GM12878 (cell line): Measurements from ENCODE around the gene GPN1. TPM values are rescaled to one million over a fixed set of nuclear protein-coding genes. Genes with fewer than 3 reads are reported as not detected.

ENCODE experiments used
- ATAC-seq: fragments of 200-7000 bp; cut with Tn5 transposase; 3 replicates; pipeline ENCODE4 v1.9.1; 2020; ENCODE audit warnings: mild to moderate bottlenecking, moderate library complexity
- BruUV-seq: library from RNA; stranded (reverse); fragments of 400-500 nt; replicated peaks from 2 replicates; lab custom pipeline; 2021; lab: Mats Ljungman, UMichigan
- CTCF ChIA-PET: fragments of 300-600 bp; sonication (Branson Sonifier 250); formaldehyde crosslinking; extraction: SDS; loops from one replicate; lab custom pipeline; 2021; ENCODE audit warnings: inconsistent platforms; lab: Yijun Ruan, JAX
- POLR2A ChIA-PET: fragments of 350-600 bp; formaldehyde crosslinking; extraction: SDS; loops from one replicate; lab custom pipeline; 2021; ENCODE audit warnings: inconsistent platforms; lab: Charles Lee
- RAD21 ChIA-PET: fragments of 300-600 bp; sonication (Branson Sonifier 250); formaldehyde crosslinking; loops from one replicate; lab custom pipeline; 2023; ENCODE audit warnings: antibody characterized with exemption; ENCODE audit not compliant: unreplicated experiment; lab: Charles Lee
- SMC1A ChIA-PET: fragments of 300-600 bp; sonication (Branson Sonifier 250); formaldehyde crosslinking; loops from one replicate; lab custom pipeline; 2023; ENCODE audit not compliant: unreplicated experiment, uncharacterized antibody; lab: Charles Lee
- DNase-seq: peaks from one replicate; pipeline ENCODE4 v3.0.0-alpha.2; 2011; ENCODE audit warnings: low read depth, low spot score
- FAIRE-seq: peaks from 3 replicates; lab custom pipeline; 2011; peaks lifted over from hg19 to GRCh38; lab: Jason Lieb, UNC
- H2AFZ ChIP-seq: 2 replicates; pipeline ENCODE4 v1.6.0; 2011; ENCODE audit warnings: low read depth, low read length, control low read depth; ENCODE audit not compliant: control insufficient read depth
- H3K27ac ChIP-seq: 2 replicates; pipeline ENCODE4 v1.5.1; 2011; ENCODE audit warnings: control low read depth; ENCODE audit not compliant: control insufficient read depth, insufficient read depth
- H3K27me3 ChIP-seq, 2 experiments: replicated peaks in 1 of 2; 2 replicates each; pipeline versions ENCODE4 v1.6.0 to v1.6.1; 2011; ENCODE audit warnings: low read length in 1 of 2; ENCODE audit not compliant: control insufficient read depth in 2 of 2, insufficient read depth in 2 of 2
- H3K36me3 ChIP-seq, 2 experiments: 2 replicates each; pipeline ENCODE4 v1.5.1; 2011; ENCODE audit warnings: low read length in 1 of 2; ENCODE audit not compliant: control insufficient read depth in 2 of 2, insufficient read depth in 2 of 2
- H3K4me1 ChIP-seq: 2 replicates; pipeline ENCODE4 v1.6.1; 2011; ENCODE audit warnings: mild to moderate bottlenecking, low read length, moderate library complexity, mixed read lengths; ENCODE audit not compliant: control insufficient read depth, insufficient read depth
- H3K4me2 ChIP-seq: 2 replicates; pipeline ENCODE4 v1.6.0; 2011; ENCODE audit warnings: control low read depth; ENCODE audit not compliant: control insufficient read depth, insufficient read depth
- H3K4me3 ChIP-seq: fragments of 200-600 bp; sonication (generic); 2 replicates; pipeline ENCODE4 v1.5.1; 2016
- H3K79me2 ChIP-seq: 2 replicates; pipeline ENCODE4 v1.6.0; 2011; ENCODE audit warnings: low read length; ENCODE audit not compliant: control insufficient read depth, insufficient read depth
- H3K9ac ChIP-seq: 2 replicates; pipeline ENCODE4 v1.8.0; 2011; ENCODE audit warnings: low read length, control low read depth, mixed read lengths; ENCODE audit not compliant: control insufficient read depth, insufficient read depth
- H3K9me3 ChIP-seq: replicated peaks from 3 replicates; pipeline ENCODE4 v1.5.1; 2011; ENCODE audit warnings: mild to moderate bottlenecking, low read length; ENCODE audit not compliant: control insufficient read depth, insufficient read depth
- H4K20me1 ChIP-seq: 2 replicates; pipeline ENCODE4 v1.6.0; 2011; ENCODE audit not compliant: control insufficient read depth, insufficient read depth
- ATF3 ChIP-seq: IDR thresholded peaks from 2 replicates; pipeline ENCODE4 v1.6.1; 2011; ENCODE audit warnings: low read depth, mild to moderate bottlenecking, low read length, moderate library complexity, borderline replicate concordance; ENCODE audit errors: extremely low read depth
- BCLAF1 ChIP-seq: fragments of 450-650 bp; IDR thresholded peaks from 2 replicates; pipeline ENCODE4 v1.6.1; 2017; ENCODE audit warnings: antibody characterized with exemption, mild to moderate bottlenecking, moderate library complexity
- EGR1 ChIP-seq, 2 experiments: IDR thresholded peaks; 1 replicate in 1 of 2; 2 replicates in 1 of 2; pipeline ENCODE4 v1.6.1; 2011 to 2012; ENCODE audit warnings: low read depth in 2 of 2, low read length in 2 of 2, borderline replicate concordance in 1 of 2, mild to moderate bottlenecking in 1 of 2, moderate library complexity in 1 of 2
- ELK1 ChIP-seq: IDR thresholded peaks from 2 replicates; pipeline ENCODE4 v1.6.1; 2012; ENCODE audit warnings: low read depth, low read length, improper control_type of control experiment
- JUND ChIP-seq: IDR thresholded peaks from 2 replicates; pipeline ENCODE4 v1.6.1; 2012; ENCODE audit warnings: low read depth, mild to moderate bottlenecking, low read length, improper control_type of control experiment, moderate library complexity
- KDM1A ChIP-seq: fragments of 200-600 bp; sonication (generic); IDR thresholded peaks from 2 replicates; pipeline ENCODE4 v1.6.1; 2016; ENCODE audit warnings: borderline replicate concordance
- MTA2 ChIP-seq: fragments of 450-650 bp; IDR thresholded peaks from 2 replicates; pipeline ENCODE4 v1.6.1; 2016; ENCODE audit warnings: low read depth, mild to moderate bottlenecking, moderate library complexity
- NBN ChIP-seq: fragments of 450-650 bp; IDR thresholded peaks from 2 replicates; pipeline ENCODE4 v1.6.1; 2016
- NFIC ChIP-seq: IDR thresholded peaks from 2 replicates; pipeline ENCODE4 v1.6.1; 2012; ENCODE audit warnings: low read depth, mild to moderate bottlenecking, inconsistent platforms, low read length, moderate library complexity
- SIN3A ChIP-seq: IDR thresholded peaks from 2 replicates; pipeline ENCODE4 v1.6.1; 2012; ENCODE audit warnings: low read depth, low read length, improper control_type of control experiment
- USF2 ChIP-seq: IDR thresholded peaks from 2 replicates; pipeline ENCODE4 v1.6.1; 2011; ENCODE audit warnings: low read depth, low read length, improper control_type of control experiment, borderline replicate concordance
- YY1 ChIP-seq: IDR thresholded peaks from 2 replicates; pipeline ENCODE4 v1.6.1; 2011; ENCODE audit warnings: low read depth, mild to moderate bottlenecking, low read length
- ZBED1 ChIP-seq: IDR thresholded peaks from 2 replicates; pipeline ENCODE4 v1.6.1; 2016; ENCODE audit warnings: borderline replicate concordance
- ZNF592 ChIP-seq: fragments of 450-650 bp; IDR thresholded peaks from 2 replicates; pipeline ENCODE4 v1.6.1; 2017; ENCODE audit warnings: mild to moderate bottlenecking, moderate library complexity
- WGBS: methylation state at CpG from one replicate; pipeline ENCODE4 v1.1.6; 2016; ENCODE audit warnings: low lambda C conversion rate; ENCODE audit not compliant: insufficient replicate concordance, insufficient coverage; ENCODE audit errors: missing lambda C conversion rate; 5-methylcytosine and 5-hydroxymethylcytosine counted together
- in situ Hi-C: fragments of 300-500 bp; cut with MboI; formaldehyde crosslinking; loops from 9 replicates; pipeline ENCODE4 v1.14.3; 2018; ENCODE audit warnings: mixed read lengths
- intact Hi-C: fragments of 100-400 bp; cut with micrococcal nuclease; formaldehyde crosslinking; loops from one replicate; pipeline ENCODE4 v1.14.2; 2022; ENCODE audit not compliant: unreplicated experiment
- polyA plus RNA-seq, 11 experiments: library from polyadenylated mRNA; depleted of rRNA in 4 of 11; unstranded in 6 of 11; stranded (reverse) in 5 of 11; fragments of >200 nt; fragmentation: Nextera tagmentation in 4 of 11; fragmentation: Illumina TruSeq in 1 of 11; extraction: Ambion mirVana in 4 of 11; extraction: Trizol in 1 of 11; gene quantifications; 1 replicate in 1 of 11; 2 replicates in 10 of 11; pipeline versions ENCODE4 v1.2.1 to v1.2.3, GENCODE V29; 2011 to 2016; ENCODE audit warnings: inconsistent platforms in 2 of 11, missing spikeins in 2 of 11, low read depth in 1 of 11
- total RNA-seq, 4 experiments: library from RNA; depleted of rRNA in 3 of 4; stranded (reverse); fragments of >200 nt in 3 of 4; fragmentation: Illumina TruSeq in 1 of 4; extraction: Trizol in 1 of 4; gene quantifications; 2 replicates each; pipeline versions ENCODE4 v1.2.1 to v1.2.3, GENCODE V29; 2013 to 2021

GPN1 gene
- total and polyA plus RNA-seq, 10 of the 15 experiments (the other 5 are each of a cell fraction or from before 2014, with no cell fraction given), result 32.1 to 108 (median 60.4) TPM

- Histone ChIP-seq H3K36me3 (peaks cover 1 to 8% of the 10 kb centered on the region in 2 experiments; a peak in 2 of 4 replicates), H3K27me3 (no peaks in the 10 kb centered on the region), H3K9ac (no peak overlapping the region), H4K20me1 (no peaks in the 10 kb centered on the region), H3K4me1 (no peaks in the 10 kb centered on the region), H3K27ac (no peak overlapping the region), H3K4me3 (no peak overlapping the region), H3K4me2 (no peak overlapping the region), H2AFZ (no peak overlapping the region), H3K9me3 (peaks cover 13% of the 10 kb centered on the region), H3K79me2 (peaks cover 67% of the 10 kb centered on the region)
- ChIA-PET POLR2A (interaction anchor here (0.7 to 1.1 kb wide), 3 partner anchors 14 to 201 kb away, joined by 3 to 6 read pairs (median 3); no protein-coding TSS in a partner anchor), RAD21 (interaction anchor here (0.7 kb wide), 1 partner anchor 734 kb away, joined by 3 read pairs; no protein-coding TSS in a partner anchor), SMC1A (no interaction called here), CTCF (interaction anchor here (1.1 kb wide), 1 partner anchor 8 kb away, joined by 3 read pairs; no protein-coding TSS in a partner anchor)
- in situ Hi-C loops, result no loop called here
- no peak for TF ChIP-seq NBN
- TF ChIP-seq MTA2, result no peak
- TF ChIP-seq ZNF592, result no peak
- TF ChIP-seq JUND, result no peak
- TF ChIP-seq USF2, result no peak
- no peak for TF ChIP-seq EGR1 (IDR thresholded peaks at IDR 0.05; ENCODE audit: borderline replicate concordance in 1 of 2, low read depth in 2 of 2, low read length in 2 of 2)
- TF ChIP-seq KDM1A, result no peak
- no peak for TF ChIP-seq BCLAF1
- TF ChIP-seq ZBED1, result no peak
- TF ChIP-seq NFIC, result no peak
- TF ChIP-seq YY1, result no peak
- TF ChIP-seq SIN3A, result no peak
- no peak for TF ChIP-seq ELK1
- no peak for TF ChIP-seq ATF3
- intact Hi-C loops, result no loop called here
- BruUV-seq, result no TSS peak
- ATAC-seq (no peak), DNase-seq (no peak), FAIRE-seq (no peak)
- 100% methylated on average over 2 of the region's 2 CpGs for WGBS
Observed at GRCh38 chr2:27593240-27593639, 35.6 kb upstream of the GPN1 start.
